Endothelial cell of umbilical vein (primary cell): ENCODE measurements around the gene APEH. TPM values are rescaled to one million over a fixed set of nuclear protein-coding genes. Genes with fewer than 3 reads are reported as not detected.

Source experiments
- BruUV-seq: library from RNA; stranded (reverse); fragments of 400-500 nt; replicated peaks from 2 replicates; lab custom pipeline; 2021; lab: Mats Ljungman, UMichigan
- CTCF ChIA-PET: fragments of 300-600, 350-600 bp; sonication (Branson Sonifier 250); formaldehyde crosslinking; loops from one replicate; lab custom pipeline; 2021; ENCODE audit warnings: antibody characterized with exemption, inconsistent platforms; lab: Charles Lee
- POLR2A ChIA-PET: fragments of 300-600, 350-600 bp; sonication (Branson Sonifier 250); formaldehyde crosslinking; loops from one replicate; lab custom pipeline; 2021; ENCODE audit warnings: antibody characterized with exemption, inconsistent platforms; lab: Charles Lee
- DNase-seq: peaks from one replicate; pipeline ENCODE4 v3.0.0-alpha.2; 2011; ENCODE audit warnings: low read depth, low spot score
- FAIRE-seq: peaks from 2 replicates; lab custom pipeline; 2011; peaks lifted over from hg19 to GRCh38; lab: Jason Lieb, UNC
- H2AFZ ChIP-seq: 2 replicates; pipeline ENCODE4 v1.6.0; 2012; ENCODE audit warnings: low read depth, low read length, control low read depth, inconsistent platforms
- H3K27ac ChIP-seq: 2 replicates; pipeline ENCODE4 v1.5.1; 2011; ENCODE audit warnings: low read depth, mild to moderate bottlenecking, control low read depth, low read length, moderate library complexity; ENCODE audit not compliant: insufficient read depth
- H3K27me3 ChIP-seq, 2 experiments: 2 replicates each; pipeline versions ENCODE4 v1.6.0 to v1.6.1; 2011; ENCODE audit warnings: low read length in 2 of 2, mixed read lengths in 1 of 2; ENCODE audit not compliant: control insufficient read depth in 2 of 2, insufficient read depth in 2 of 2
- H3K36me3 ChIP-seq, 2 experiments: 2 replicates in 1 of 2; 3 replicates in 1 of 2; pipeline ENCODE4 v1.5.1; 2011; ENCODE audit warnings: low read length in 2 of 2, mild to moderate bottlenecking in 1 of 2, moderate library complexity in 1 of 2; ENCODE audit not compliant: control insufficient read depth in 2 of 2, insufficient read depth in 2 of 2; ENCODE audit errors: extremely low read depth in 1 of 2
- H3K4me1 ChIP-seq: 3 replicates; pipeline ENCODE4 v1.5.1; 2011; ENCODE audit warnings: mild to moderate bottlenecking, low read length; ENCODE audit not compliant: control insufficient read depth, insufficient read depth; ENCODE audit errors: extremely low read depth
- H3K4me2 ChIP-seq: 2 replicates; pipeline ENCODE4 v1.6.1; 2011; ENCODE audit warnings: low read length, control low read depth, mixed read lengths; ENCODE audit not compliant: insufficient read depth
- H3K4me3 ChIP-seq, 3 experiments: fragments of 200-600 bp in 1 of 3; sonication (generic), shearing (Covaris generic) in 1 of 3; replicated peaks in 1 of 3; 2 replicates each; pipeline ENCODE4 v1.5.1; 2011 to 2016; ENCODE audit warnings: control low read depth in 3 of 3, low read length in 3 of 3, mild to moderate bottlenecking in 2 of 3, inconsistent platforms in 1 of 3, low read depth in 1 of 3, moderate library complexity in 1 of 3; ENCODE audit not compliant: insufficient read depth in 1 of 3
- H3K79me2 ChIP-seq: 2 replicates; pipeline ENCODE4 v1.6.0; 2012; ENCODE audit warnings: low read length, inconsistent platforms; ENCODE audit not compliant: control insufficient read depth, insufficient read depth
- H3K9ac ChIP-seq: replicated peaks from 2 replicates; pipeline ENCODE3; 2011; ENCODE audit warnings: low read length, control low read depth; ENCODE audit not compliant: insufficient read depth; ENCODE audit errors: extremely low read depth
- H3K9me1 ChIP-seq: replicated peaks from 3 replicates; pipeline ENCODE4 v1.6.0; 2011; ENCODE audit warnings: mild to moderate bottlenecking, low read length; ENCODE audit not compliant: control insufficient read depth, insufficient read depth; ENCODE audit errors: extremely low read depth
- H3K9me3 ChIP-seq: replicated peaks from 2 replicates; pipeline ENCODE4 v1.5.1; 2012; ENCODE audit warnings: low read length, inconsistent platforms; ENCODE audit not compliant: control insufficient read depth, insufficient read depth
- H4K20me1 ChIP-seq: replicated peaks from 2 replicates; pipeline ENCODE3; 2011; ENCODE audit warnings: mild to moderate bottlenecking, low read length; ENCODE audit not compliant: control insufficient read depth, insufficient read depth; ENCODE audit errors: extremely low read depth
- EZH2 ChIP-seq: IDR thresholded peaks from 2 replicates; pipeline ENCODE4 v1.6.1; 2012; ENCODE audit warnings: borderline replicate concordance, low read depth, mild to moderate bottlenecking, moderate library complexity, low read length, inconsistent platforms; ENCODE audit not compliant: severe bottlenecking
- FOS ChIP-seq: IDR thresholded peaks from 2 replicates; pipeline ENCODE4 v1.6.1; 2011; ENCODE audit warnings: mild to moderate bottlenecking, low read length, moderate library complexity, borderline replicate concordance; ENCODE audit not compliant: insufficient read depth
- GATA2 ChIP-seq: IDR thresholded peaks from 2 replicates; pipeline ENCODE4 v1.7.0; 2011; ENCODE audit warnings: low read depth, mild to moderate bottlenecking, moderate library complexity, mixed read lengths, low read length; ENCODE audit not compliant: insufficient read length, insufficient read depth
- JUN ChIP-seq: IDR thresholded peaks from 2 replicates; pipeline ENCODE4 v1.6.1; 2011; ENCODE audit warnings: borderline replicate concordance, low read depth; ENCODE audit not compliant: insufficient read length, insufficient read depth
- MYC ChIP-seq: IDR thresholded peaks from one replicate; pipeline ENCODE4 v1.6.1; 2011; ENCODE audit warnings: mild to moderate bottlenecking, low read depth, low read length
- POLR2A ChIP-seq: IDR thresholded peaks from 2 replicates; pipeline ENCODE4 v1.6.1; 2012; ENCODE audit warnings: low read depth, mild to moderate bottlenecking, control low read depth, low read length
- POLR2AphosphoS5 ChIP-seq: IDR thresholded peaks from 2 replicates; pipeline ENCODE4 v1.6.1; 2012; ENCODE audit warnings: low read depth, mild to moderate bottlenecking, control low read depth, low read length, moderate library complexity; ENCODE audit not compliant: insufficient read depth
- dilution Hi-C: fragments of 300-500 bp; cut with MboI; formaldehyde crosslinking; loops from one replicate; pipeline ENCODE4 v1.15.0; 2019; ENCODE audit warnings: low sequenced_read_pairs; ENCODE audit not compliant: extremely low pct_ligation_motif_present
- intact Hi-C: fragments of 100-400 bp; cut with micrococcal nuclease; formaldehyde crosslinking; loops from one replicate; pipeline ENCODE4 v1.10.0; 2022
- polyA plus RNA-seq, 4 experiments: library from polyadenylated mRNA; depleted of rRNA in 3 of 4; stranded (reverse) in 3 of 4; unstranded in 1 of 4; fragments of >200 nt; gene quantifications; 2 replicates each; pipeline versions ENCODE4 v1.2.1 to v1.2.3, GENCODE V29; 2011 to 2012; ENCODE audit warnings: missing spikeins in 1 of 4
- total RNA-seq: library from RNA; stranded (reverse); gene quantifications from 2 replicates; pipeline ENCODE4 v1.2.3, GENCODE V29; 2021
- TF ChIP-seq, protein P1 (sequence below): IDR thresholded peaks from 2 replicates; pipeline ENCODE4 v1.6.1; 2011; ENCODE audit not compliant: insufficient read depth, insufficient read length
- TF ChIP-seq, protein P2 (sequence below), 2 donors: IDR thresholded peaks; 1 replicate in 1 of 2; 2 replicates in 1 of 2; pipeline ENCODE4 v1.5.1; 2011; ENCODE audit warnings: low read length in 2 of 2, mild to moderate bottlenecking in 2 of 2, moderate library complexity in 2 of 2, control low read depth in 1 of 2, inconsistent platforms in 1 of 2, low read depth in 1 of 2; ENCODE audit not compliant: insufficient read depth in 1 of 2; ENCODE audit errors: extremely low read depth in 1 of 2

The APEH gene
- total and polyA plus RNA-seq, 2 donors (not counting 3 experiments of a cell fraction or from before 2014, with no cell fraction given): 68.2 to 74.3 TPM

DNA sequence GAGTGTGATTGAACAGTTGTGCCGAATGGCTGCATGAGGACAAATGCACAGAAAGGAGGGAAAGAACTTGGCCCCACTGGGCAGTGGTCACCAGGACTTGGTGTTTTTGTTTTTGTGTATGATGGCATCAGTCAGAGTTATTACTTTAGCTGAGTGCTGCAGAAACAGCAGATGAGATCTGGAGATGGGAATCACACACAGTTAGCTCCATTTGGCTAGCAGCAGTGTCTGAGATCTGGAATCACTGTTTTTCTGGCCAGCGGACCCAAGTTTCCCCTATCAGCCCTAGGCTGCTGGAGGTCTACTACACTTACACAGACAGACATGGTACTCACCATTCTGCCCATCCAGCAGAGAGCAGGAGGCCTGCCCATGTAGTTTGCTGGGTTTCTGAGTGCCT lies 45.9 kb upstream of the APEH start:
- FAIRE-seq: no peak
- no peak for TF ChIP-seq POLR2AphosphoS5
- TF ChIP-seq GATA2: no peak
- TF ChIP-seq, protein P1, sequence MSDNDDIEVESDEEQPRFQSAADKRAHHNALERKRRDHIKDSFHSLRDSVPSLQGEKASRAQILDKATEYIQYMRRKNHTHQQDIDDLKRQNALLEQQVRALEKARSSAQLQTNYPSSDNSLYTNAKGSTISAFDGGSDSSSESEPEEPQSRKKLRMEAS: no peak
- no peak for TF ChIP-seq FOS
- TF ChIP-seq EZH2: no peak
- TF ChIP-seq, protein P2, sequence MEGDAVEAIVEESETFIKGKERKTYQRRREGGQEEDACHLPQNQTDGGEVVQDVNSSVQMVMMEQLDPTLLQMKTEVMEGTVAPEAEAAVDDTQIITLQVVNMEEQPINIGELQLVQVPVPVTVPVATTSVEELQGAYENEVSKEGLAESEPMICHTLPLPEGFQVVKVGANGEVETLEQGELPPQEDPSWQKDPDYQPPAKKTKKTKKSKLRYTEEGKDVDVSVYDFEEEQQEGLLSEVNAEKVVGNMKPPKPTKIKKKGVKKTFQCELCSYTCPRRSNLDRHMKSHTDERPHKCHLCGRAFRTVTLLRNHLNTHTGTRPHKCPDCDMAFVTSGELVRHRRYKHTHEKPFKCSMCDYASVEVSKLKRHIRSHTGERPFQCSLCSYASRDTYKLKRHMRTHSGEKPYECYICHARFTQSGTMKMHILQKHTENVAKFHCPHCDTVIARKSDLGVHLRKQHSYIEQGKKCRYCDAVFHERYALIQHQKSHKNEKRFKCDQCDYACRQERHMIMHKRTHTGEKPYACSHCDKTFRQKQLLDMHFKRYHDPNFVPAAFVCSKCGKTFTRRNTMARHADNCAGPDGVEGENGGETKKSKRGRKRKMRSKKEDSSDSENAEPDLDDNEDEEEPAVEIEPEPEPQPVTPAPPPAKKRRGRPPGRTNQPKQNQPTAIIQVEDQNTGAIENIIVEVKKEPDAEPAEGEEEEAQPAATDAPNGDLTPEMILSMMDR (IDR thresholded peaks at IDR 0.05; ENCODE audit: extremely low read depth in 1 of 2, insufficient read depth in 1 of 2, low read depth in 1 of 2, low read length in 2 of 2): no peak
- TF ChIP-seq POLR2A: no peak
- no peak for TF ChIP-seq MYC
- no peak for TF ChIP-seq JUN
- CTCF ChIA-PET: interaction anchor here (0.9 to 1.2 kb wide), 2 partner anchors 12 to 54 kb away, joined by 3 read pairs; no protein-coding TSS in a partner anchor

More for the DNA sequence above, 45.9 kb upstream of the APEH start:
- no peak overlapping the region for H2AFZ ChIP-seq
- no peak overlapping the region for H3K4me3 ChIP-seq
- H4K20me1 ChIP-seq: no peaks in the 10 kb centered on the region
- no TSS peak for BruUV-seq
- H3K27me3 ChIP-seq: peaks cover 0 to 4% of the 10 kb centered on the region in 2 experiments
- no peaks in the 10 kb centered on the region for H3K9me1 ChIP-seq
- H3K4me2 ChIP-seq: no peak overlapping the region
- H3K79me2 ChIP-seq: no peaks in the 10 kb centered on the region
- no peaks in the 10 kb centered on the region for H3K9me3 ChIP-seq
- POLR2A ChIA-PET: no interaction called here
- H3K4me1 ChIP-seq: no peaks in the 10 kb centered on the region
- dilution Hi-C loops: no loop called here
- no peak overlapping the region for H3K27ac ChIP-seq
- no peaks in the 10 kb centered on the region for H3K36me3 ChIP-seq
- intact Hi-C loops: no loop called here
- DNase-seq: no peak
- no peak overlapping the region for H3K9ac ChIP-seq
